Anterior cingulate cortex (tissue), 58 donors: Measurements from ENCODE around the gene LIN9.
"Not testable (repeated sequence)": the region's sequence is repeated elsewhere in the genome, so short reads cannot be mapped to it uniquely, and the experiment has no call there.

Source experiments
- DNase-seq, 58 donors: peaks; one replicate each; lab custom pipeline; 2025; lab: John Stamatoyannopoulos, UW

Gene LIN9

GRCh38 chr1:226277897-226278296 is 31.1 kb downstream of the LIN9 start:
- DNase-seq, result no peak

GRCh38 chr1:226276987-226277386 is 32.0 kb downstream of the LIN9 start:
- DNase-seq, result no peak

- DNase-seq, result no peak
Measured at GRCh38 chr1:226276077-226276682, 32.8 kb downstream of the LIN9 start.

GRCh38 chr1:226274138-226274537 is 34.8 kb downstream of the LIN9 start:
- DNase-seq, result no peak

- DNase-seq, result not testable (repeated sequence)
Measured at GRCh38 chr1:226272233-226272902, 36.6 kb downstream of the LIN9 start.

- no peak for DNase-seq
Measured at GRCh38 chr1:226268421-226269124, 40.4 kb downstream of the LIN9 start.

- no peak for DNase-seq
Measured at GRCh38 chr1:226261818-226262217, 47.1 kb downstream of the LIN9 start.

GRCh38 chr1:226255380-226255779 is 53.6 kb downstream of the LIN9 start:
- no peak for DNase-seq

- DNase-seq, result no peak
Measured at GRCh38 chr1:226253933-226254332, 55.0 kb downstream of the LIN9 start.

- not testable (repeated sequence) for DNase-seq
Measured at GRCh38 chr1:226252841-226253240, 56.1 kb downstream of the LIN9 start.

- no peak for DNase-seq
Measured at GRCh38 chr1:226250511-226250910, 58.5 kb downstream of the LIN9 start.

- DNase-seq, result no peak
Measured at GRCh38 chr1:226248796-226249195, 60.2 kb downstream of the LIN9 start.

- DNase-seq, result no peak
Measured at GRCh38 chr1:226248091-226248490, 60.9 kb downstream of the LIN9 start.

- DNase-seq, result no peak
Measured at GRCh38 chr1:226239421-226239820, 69.5 kb downstream of the LIN9 start.

GRCh38 chr1:226236826-226237225 is 72.1 kb downstream of the LIN9 start:
- no peak for DNase-seq

- no peak for DNase-seq
Measured at GRCh38 chr1:226233806-226234205, 75.2 kb downstream of the LIN9 start.

GRCh38 chr1:226233293-226233692 is 75.7 kb downstream of the LIN9 start:
- DNase-seq, result no peak

GRCh38 chr1:226226601-226227000 is 82.4 kb downstream of the LIN9 start:
- no peak for DNase-seq

GRCh38 chr1:226223786-226224244 is 85.1 kb downstream of the LIN9 start:
- DNase-seq, result no peak

GRCh38 chr1:226223157-226223785 is 85.7 kb downstream of the LIN9 start, which contains the start of gene MIXL1:
TSS of gene MIXL1 (plus strand) at chr1:226223664. CDS start at chr1:226223682, 18 bp downstream.
- no peak for DNase-seq

- DNase-seq, result no peak
Measured at GRCh38 chr1:226222686-226223085, 86.3 kb downstream of the LIN9 start.
